Stimulated activated CD8-positive, alpha-beta memory T cell treated with anti-CD3 and anti-CD28 coated beads, Interleukin-7, amount 100 ng/mL, for 4 hours (primary cell): ENCODE data around the gene EVI5L.

Experiments used
- DNase-seq, 2 donors: peaks; one replicate each; pipeline ENCODE4 v3.0.0-alpha.2; 2020; ENCODE audit warnings: low read depth in 2 of 2

Gene EVI5L

GRCh38 chr19:7911508-7912143, 81.6 kb downstream of the EVI5L start:
- DNase-seq, result no peak

GRCh38 chr19:7912144-7912696, 82.2 kb downstream of the EVI5L start:
- DNase-seq, result no peak

GRCh38 chr19:7912697-7913564, 82.9 kb downstream of the EVI5L start:
- DNase-seq, result no peak

- DNase-seq, result no peak
These were observed 83.6 kb downstream of the EVI5L start for GRCh38 chr19:7913652-7914051.

GRCh38 chr19:7914099-7914498, 84.1 kb downstream of the EVI5L start:
- DNase-seq, result no peak
